Stimulated activated CD4-positive, alpha-beta T cell treated with anti-CD3 and anti-CD28 coated beads, Interleukin-1b, Interleukin-23, amount 100 ng/mL, for 1 hour (primary cell): Measurements from ENCODE around the gene MAP2K5.

ENCODE experiments used
- DNase-seq, 2 donors: peaks; one replicate each; pipeline ENCODE4 v3.0.0-alpha.2; 2020; ENCODE audit warnings: low read depth in 2 of 2

The MAP2K5 gene

DNA sequence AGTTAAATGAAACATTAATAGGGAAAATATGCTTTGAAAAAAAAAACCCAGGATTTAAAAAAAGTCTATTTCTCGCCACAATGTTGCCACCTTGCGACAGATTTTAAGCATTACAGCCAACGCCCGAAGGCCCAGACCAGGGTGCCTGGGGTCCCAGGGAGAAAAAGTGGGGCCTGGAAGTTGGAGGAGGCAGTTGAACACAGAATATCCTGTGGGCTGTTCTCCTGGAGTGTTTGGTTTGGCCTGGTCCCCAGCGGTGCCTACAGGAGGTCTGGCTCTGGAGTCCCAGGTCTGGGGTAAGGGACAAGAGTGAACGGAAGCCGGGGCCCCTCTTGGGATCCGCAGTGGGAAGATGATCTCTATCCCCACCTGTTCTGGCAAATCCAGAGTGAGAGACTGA lies 294.0 kb downstream of the MAP2K5 start:
- DNase-seq: no peak

DNA sequence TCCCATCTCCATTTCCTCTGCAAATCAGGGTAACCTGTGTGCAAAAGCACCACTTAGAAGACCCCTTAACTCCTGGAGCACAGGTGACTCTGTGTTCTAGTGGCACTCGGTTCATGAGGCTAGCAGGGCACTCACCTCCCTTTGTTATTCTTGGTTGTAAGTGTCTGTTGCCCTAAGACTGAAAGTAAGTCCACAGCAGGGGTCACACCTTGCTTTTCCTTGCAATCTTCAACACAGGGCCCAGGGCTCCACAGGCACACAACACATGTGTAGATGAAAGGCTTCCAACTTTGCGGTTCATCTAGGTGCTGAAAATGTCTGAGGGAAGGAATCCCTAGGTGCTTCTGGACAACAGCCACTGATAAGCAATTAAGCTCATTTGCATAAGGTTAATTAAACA lies 294.5 kb downstream of the MAP2K5 start:
- no peak for DNase-seq

DNA sequence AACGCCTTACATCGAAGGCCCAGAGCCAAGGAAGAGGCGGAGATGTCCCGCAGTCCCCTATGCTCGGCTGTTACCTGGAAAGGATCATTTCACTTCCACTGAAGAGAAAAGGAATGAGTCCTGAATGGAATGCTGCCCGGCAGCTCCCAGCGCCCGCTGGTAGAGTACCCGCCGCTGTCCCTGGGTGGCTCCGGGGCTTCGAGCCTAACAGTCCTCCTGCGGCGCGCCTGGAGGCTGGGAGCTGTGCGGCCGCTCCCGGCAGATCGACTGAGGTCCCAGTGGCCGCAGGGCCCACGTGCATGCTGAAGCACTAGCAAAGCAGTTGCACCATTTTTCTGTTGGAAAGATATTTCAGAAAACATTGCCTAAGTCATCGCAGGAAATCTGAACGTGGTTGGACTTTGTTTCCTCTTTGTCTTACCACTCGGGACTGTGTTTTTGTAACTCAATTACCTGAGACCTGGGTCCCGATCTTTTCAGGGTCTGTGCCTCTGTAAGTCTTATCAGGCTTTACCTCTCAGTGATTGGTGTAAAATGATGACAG lies 296.4 kb downstream of the MAP2K5 start:
- no peak for DNase-seq

DNA sequence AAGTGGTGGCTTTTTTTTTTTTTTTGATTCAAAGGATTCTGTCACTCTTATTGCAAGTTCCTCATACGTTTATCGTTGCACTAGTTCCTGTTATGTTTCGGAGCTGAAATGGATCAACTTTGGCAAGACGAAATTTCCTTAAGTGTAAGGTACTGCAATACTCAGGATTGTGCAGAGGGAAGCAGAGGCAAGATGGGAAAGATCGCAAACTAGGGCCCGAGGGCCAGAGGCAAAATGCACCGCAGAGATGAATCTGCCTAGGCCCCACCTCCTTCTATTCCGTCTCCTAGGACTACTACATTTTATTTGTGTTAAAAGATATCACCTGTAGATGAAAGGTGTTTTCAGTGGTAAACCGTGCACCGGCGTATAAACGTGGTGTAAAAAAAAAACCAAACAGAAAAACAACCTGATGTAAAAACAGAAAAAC lies 297.0 kb downstream of the MAP2K5 start:
- no peak for DNase-seq

DNA sequence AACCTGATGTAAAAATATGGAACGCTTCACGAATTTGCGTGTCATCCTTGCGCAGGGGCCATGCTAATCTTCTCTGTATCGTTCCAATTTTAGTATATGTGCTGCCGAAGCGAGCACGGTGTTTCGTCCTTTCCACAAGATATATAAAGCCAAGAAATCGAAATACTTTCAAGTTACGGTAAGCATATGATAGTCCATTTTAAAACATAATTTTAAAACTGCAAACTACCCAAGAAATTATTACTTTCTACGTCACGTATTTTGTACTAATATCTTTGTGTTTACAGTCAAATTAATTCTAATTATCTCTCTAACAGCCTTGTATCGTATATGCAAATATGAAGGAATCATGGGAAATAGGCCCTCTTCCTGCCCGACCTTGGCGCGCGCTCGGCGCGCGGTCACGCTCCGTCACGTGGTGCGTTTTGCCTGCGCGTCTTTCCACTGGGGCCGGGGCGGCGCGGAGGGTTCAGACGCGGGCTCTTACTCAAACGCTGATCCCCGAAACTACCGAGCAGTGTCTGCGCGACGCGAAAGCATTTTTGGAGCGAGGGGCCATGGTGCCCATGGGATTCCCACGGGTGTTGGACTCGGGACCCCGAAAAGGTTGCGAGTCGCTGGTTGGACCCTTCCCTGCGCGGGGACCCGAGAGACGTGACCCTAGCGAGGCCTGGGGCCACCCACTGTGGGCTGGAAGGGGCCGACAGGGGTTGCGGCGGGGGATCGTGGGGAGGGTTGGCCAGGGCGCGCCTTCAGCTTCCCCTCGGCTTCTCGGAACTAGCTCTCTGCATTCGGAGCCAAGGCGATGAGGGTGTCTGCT lies 297.6 kb downstream of the MAP2K5 start, which contains the start of gene RNU6-1:
Gene RNU6-1 (minus strand): TSS at position 117 of the 820 bp plus-strand sequence.
- DNase-seq: peak; percentile 86 to 90

DNA sequence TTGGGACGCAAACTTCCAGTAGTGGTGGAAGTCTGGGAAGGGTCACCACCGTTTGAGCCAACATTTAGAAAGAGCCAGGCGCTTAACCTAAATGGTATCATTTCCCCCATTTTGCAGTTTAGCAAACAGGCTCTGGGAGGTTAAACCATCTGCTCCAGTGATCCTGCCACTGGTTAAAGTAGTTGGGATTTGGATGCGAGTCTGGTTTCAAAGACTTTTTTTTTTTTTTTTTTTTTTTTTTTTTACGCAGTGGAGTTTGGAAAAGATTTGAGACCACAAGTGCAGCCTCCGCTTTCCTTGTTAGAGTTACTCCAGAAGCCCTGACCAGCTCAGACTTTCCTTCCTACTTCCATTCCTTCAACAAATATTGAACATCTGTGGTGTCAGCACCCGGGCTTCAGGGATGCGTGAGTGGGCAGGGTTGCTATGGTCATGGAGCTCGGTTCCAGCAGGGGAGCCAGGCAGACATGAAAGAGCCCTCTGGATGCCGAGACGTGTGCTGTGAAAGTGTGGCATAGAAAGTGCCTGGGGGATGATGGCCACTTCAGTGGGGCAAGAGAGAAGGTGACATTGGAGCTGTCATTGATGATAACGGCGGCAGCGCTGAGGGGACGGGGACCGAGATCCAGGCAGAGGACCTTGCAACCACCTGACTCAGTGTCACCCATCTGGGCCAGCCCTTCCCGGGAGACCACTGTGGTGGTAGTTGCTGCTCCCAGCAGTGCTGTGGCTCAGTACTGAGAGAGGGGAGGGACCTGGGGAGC lies 298.4 kb downstream of the MAP2K5 start:
- no peak for DNase-seq

DNA sequence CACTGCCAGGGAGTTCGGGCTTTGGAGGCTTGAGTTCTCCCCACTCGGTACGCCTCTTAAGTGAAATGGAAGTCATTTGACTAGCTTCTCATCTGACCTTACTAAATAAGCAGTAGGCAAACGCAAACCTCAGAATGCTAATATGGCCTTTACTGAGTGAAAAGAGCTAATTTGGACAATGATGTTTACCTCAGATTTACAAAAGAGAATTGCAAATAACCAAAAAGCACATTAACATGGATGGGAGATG lies 298.9 kb downstream of the MAP2K5 start:
- no peak for DNase-seq

DNA sequence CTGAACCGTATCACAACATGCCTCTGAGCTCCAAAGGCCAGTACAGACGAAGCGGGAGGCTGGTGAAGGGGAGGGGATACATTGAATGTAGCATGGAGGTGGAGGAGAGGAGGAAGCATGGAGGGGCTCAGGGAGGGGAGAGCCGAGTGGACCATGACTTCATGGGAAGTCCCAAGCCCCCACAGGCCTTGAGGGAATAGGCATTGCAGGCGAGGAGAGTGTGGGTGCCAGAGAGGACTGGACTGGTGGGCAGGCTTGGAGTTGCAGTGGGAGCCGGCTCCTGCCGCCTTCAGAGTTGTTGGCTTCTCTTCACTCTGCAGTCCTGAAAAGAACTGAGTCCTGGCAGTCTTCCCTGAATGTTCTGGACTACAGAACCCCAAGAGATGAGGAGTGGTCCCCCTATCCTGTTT lies 300.6 kb downstream of the MAP2K5 start:
- DNase-seq: no peak

DNA sequence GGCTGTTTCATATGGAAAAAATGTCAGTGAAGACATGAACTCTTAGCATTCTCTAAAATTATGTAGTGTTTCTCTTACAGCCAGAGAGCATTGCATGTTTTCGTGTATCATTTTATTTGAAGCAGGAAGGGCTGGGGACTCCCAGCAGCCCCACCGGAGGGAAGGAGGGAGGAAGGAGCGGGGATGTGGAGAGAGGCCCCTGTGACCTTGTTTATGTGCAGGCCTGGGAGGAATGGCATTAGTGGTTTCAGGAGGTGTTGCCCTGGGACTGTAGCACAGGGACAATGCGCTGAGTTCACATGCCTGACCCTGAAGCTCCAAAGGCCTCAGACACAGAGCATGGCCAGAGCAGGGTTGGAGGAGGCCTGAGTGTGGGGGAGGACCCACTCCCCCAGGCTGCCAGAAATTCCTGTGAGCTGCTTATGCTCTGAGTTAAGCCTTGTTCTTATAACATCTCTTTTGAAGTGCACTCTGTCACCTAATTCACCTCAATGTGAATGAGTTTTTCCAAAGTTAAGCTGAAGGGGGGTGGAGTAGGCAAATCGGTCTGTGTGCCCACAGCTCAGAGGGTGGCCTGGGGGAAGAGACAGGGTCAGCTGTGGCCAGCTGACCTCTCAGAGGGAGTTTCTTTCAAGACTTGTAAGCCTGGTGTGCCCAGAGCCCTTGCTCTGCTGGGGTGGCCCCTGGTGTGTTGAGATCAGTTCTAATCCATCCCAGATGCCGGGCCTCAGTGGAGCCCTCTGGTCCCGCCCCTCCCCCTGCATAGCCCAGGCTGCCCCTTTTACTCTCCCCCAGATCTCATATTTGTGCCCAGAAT lies 301.3 kb downstream of the MAP2K5 start:
- no peak for DNase-seq

DNA sequence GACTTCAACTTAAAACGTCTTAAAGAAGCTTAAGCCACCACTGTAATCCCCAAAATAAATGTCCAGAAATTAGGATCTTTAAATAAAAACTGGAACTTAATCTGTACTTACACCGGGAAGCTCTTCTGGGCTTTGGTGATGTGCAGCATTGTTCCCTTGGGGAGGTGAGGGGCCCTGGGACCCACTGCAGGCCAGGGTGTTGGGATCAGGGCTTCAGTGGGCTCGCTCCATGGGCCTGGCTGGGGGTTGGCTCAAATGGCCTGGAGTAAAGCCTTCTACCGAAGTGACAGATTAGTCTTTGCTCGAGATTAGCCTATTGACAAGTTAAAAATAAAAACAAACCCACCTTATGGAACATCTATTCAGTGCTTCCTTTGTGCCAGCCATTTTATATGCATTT lies 303.5 kb downstream of the MAP2K5 start:
- no peak for DNase-seq

DNA sequence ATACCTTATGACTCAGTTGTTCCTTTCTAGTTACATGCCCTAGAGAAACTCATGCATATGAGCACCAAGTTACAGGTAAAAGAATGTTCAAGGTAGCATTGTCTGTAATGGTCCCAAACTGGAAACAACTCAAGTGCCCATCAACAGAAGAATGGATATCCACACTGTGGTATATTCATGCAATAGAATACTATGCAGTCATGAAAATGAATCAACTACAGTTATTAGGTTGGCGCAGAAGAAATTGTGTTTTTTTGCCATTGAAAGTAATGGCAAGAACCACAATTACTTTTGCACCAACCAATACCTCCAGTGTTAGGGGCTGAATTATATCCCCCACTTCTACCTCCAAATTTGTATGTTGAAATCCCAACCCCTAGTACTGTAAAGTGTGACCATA lies 307.0 kb downstream of the MAP2K5 start:
- DNase-seq: no peak

DNA sequence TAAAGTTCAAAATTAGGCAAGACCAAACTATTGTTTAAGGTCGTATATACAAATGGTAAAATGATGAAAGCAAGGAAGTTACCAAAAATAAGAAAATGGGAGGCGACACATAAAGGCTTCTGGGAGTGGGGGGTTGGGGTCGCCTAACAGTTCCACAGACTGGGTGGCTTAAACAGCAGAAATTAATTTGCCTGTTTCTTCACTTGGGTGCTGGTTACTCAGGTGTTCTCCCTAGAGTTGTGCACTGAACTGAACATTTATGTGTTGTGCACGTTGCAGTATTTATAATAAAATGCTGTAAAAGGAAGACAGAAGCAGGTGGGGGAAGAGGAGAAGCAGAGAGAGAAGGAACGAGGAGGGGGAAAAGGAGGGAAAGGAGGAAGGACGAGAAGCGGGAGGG lies 307.8 kb downstream of the MAP2K5 start:
- DNase-seq: no peak

DNA sequence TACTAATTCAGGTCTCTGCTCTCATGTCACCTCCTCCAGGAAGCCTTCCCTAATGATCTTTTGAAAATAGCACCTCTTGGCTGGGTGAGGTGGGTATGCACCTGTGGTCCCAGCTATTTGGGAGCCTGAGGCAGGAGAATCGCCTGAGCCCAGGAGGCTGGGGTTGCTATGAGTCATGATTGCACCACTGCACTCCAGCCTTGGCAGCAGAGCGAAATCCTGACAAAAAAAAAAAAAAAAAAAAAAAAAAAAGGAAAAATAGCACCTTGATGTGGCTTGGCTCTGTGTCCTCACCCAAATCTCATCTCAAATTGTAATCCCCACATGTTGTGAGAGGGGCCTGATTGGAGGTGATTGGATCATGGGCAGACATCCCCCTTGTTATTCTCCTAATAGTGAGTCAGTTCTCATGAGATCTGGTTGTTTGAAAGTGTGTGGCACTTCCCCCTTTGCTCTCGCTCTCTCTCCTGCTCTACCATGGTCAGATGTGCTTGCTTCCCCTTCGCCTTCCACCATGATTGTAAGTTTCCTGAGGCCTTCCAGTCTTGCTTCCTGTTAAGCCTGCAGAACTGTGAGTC lies 308.6 kb downstream of the MAP2K5 start:
- no peak for DNase-seq

DNA sequence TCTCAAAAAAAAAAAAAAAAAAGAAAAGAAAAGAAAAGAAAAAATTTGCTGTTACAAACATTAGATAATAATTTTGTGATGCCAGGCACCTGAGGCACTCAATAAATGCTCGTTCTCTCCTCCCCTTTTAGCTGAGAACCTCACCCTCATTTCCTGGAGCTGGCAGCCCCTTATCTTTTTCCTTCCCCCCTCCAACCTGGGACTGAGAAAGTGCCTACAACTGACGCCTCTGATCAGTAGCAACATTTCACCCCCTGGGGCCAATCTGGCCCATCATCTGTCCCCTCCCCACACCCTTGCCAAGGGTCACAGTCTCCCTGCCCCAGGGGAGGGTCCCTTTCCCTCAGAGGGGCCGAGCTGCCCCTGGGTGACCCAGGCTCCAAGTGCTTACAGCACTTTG lies 309.9 kb downstream of the MAP2K5 start:
- no peak for DNase-seq

DNA sequence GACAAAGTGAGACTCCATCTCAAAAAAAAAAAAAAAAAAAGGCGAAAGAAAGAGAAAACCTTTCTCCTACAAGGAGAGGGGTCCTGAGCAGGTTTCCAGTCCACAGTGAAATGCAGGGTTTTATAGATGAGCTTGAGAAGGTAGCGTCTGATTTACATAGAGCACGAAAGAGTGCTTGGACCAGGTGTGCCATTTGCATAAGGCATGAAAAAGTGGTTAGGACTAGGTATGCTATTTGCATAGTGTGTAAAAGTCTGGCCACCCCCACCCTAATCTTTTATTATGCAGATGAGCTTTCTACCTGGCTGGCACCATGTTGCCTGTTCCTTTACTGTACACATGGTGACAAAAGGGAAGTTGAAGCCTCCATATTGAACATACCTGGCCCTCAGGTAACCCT lies 311.0 kb downstream of the MAP2K5 start:
- no peak for DNase-seq

DNA sequence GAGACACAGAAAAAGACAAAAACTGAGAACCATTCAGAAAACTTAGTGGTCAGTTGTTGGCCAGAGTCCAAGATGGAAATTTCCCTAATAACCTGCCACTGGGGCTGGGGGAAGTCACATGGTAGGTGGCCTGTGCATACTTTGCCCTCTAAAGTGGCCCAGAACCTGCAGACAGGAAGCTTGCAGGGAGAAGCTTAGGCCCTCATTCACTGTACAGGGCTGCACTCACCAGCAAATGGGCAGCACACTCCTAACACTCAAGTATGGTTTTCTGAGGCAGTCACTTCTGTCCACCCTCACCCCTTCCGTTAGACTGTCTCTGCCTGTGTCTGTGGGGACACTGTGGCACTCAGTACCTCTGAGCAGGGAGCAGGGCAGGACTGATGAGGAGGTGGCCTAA lies 311.9 kb downstream of the MAP2K5 start:
- no peak for DNase-seq

DNA sequence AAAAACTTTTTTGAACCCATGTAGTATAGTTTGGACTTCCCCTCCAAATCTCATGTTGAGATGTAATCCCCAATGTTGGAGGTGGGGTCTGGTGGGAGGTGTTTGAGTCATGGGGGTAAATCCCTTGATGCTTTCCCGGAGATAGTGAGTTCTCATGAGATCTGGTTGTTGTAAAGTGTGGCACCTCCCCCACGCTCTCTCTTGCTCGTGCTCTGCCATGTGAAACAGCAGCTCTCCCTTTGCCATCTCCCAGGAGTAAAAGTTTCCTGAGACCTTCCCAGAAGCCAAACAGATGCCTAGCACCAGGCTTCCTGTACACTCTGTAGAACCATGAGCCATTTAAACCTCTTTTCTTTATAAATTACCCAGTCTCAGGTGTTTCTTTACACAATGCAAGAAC lies 313.3 kb downstream of the MAP2K5 start:
- DNase-seq: no peak
